NCI-H1092 (cell line): ENCODE results near the gene PKN3.

Experiments used
- DNase-seq: peaks from one replicate; lab custom pipeline; 2025; lab: John Stamatoyannopoulos, UW

Gene PKN3

DNA sequence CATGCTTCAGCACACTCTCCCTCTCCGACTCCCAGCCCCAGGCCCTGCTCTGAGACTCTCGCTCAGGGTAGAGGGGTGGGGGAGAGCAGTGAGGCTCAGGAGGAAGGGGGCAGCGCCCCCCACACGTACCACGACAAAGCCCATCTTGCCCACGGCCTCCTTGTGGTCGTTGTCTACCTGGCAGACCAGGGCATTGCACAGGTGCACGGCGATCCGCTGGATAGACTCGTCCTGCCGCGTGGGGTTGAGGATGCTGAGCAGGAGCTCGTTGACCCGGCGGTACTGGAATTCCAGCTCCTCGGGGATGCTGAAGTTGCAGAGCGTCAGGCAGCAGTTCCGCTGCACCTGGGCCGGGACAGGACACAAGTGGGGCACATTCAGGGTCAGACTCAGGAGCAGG, 40.1 kb downstream of the PKN3 start:
- DNase-seq, result no peak

DNA sequence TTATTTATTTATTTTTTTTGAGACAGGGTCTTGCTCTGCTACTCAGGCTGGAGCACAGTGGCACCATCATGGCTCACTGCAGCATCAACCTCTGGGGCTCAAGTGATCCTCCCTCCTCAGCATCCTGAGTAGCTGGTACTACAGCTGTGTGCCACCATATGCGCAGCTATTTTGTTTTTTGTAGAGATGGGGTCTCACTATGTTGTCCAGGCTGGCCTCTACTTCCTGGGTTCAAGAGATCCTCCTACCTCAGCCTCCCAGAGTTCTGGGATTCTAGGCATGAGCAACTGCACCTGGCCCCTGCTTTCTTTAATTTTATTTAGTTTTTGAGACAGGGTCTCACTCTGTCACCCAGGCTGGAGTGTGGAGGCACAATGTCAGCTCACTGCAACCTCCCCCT, 41.1 kb downstream of the PKN3 start:
- no peak for DNase-seq

DNA sequence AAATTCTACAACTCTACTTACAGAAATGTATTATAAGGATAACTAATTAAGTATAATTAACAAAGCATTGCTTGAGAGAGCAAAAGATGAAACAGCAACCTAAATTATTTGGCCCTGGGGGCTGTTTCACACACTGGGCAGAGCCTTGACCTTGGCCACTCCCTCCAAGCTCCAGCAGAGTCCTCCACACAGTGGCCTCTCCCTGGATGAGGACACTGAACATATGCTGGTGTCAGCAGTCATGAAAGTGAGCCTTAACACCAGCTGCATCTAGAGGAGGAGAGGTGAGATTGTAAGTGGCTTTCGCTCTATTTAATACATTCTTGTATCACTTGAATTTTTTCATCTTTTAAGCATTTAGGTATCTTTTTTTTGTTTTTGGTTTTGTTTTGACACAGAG, 44.9 kb downstream of the PKN3 start:
- no peak for DNase-seq

DNA sequence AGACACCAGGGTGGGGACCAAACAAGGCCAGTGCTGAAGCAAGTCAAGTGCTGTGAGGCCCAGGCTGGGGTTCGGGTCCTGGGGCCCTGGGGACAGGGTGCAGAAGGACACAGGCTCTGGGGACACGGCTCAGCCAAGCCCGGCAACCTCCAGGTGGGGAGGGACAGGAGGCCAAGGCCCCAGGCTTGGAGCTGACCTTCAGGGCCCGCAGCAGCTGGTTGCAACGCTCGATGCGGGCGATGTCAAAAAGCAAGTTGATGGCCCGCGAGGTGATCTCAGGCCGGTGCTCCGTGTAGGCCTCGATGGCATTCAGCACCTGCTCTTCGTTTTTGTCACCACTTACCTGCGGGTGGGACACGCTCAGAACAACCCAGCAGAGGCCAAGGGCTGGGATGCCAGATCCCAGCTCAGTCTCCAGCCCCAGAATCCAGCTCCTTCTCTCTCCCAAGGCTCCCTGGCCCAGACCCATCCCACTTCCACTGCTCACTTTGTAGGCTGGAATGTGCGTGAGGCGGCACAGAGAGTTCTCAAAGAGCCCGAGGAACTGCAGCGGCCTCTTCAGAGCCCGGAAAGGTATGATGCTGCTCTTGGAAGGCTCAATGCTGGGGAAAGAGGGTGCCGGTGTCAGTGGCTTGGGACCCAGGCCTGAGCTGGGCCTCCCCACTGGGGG, 48.8 kb downstream of the PKN3 start:
- no peak for DNase-seq

DNA sequence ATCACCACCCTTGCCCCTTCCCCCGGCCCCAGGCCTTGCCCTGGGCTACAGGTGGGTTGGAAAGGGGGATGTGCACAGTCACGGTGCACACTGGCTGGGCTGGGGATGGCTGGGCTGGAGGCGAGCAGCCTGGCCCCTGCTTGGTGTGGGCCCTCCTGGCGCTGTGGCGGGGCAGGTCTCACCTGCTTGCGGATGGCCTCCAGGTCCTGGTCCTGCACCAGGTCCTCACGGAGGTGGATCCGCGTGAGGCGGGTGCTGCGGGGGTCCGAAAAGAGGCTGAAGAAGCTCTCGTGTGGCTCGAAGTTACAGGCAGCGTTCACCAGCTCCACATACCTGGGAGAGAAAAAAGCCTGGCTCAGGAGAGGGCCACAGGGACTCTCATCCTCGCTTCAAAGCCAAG, 51.3 kb downstream of the PKN3 start:
- no peak for DNase-seq

DNA sequence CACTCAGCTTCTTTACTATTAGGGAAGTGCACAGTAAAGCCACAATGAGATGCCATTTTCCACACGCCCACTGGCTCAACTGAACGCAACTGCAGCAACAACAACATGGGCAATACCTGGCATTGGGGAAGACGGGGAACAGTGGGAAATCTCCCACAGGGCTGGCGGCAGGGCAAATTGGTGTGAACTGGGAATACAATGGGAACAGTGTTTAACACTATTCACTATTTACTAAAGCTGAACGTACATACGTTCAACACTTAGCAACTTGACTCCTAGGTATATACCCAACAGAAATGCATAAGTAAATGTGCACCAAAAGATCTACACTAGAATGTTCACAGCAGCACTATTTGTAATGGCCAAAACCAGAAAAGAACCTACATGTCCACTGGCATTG, 55.3 kb downstream of the PKN3 start:
- no peak for DNase-seq

DNA sequence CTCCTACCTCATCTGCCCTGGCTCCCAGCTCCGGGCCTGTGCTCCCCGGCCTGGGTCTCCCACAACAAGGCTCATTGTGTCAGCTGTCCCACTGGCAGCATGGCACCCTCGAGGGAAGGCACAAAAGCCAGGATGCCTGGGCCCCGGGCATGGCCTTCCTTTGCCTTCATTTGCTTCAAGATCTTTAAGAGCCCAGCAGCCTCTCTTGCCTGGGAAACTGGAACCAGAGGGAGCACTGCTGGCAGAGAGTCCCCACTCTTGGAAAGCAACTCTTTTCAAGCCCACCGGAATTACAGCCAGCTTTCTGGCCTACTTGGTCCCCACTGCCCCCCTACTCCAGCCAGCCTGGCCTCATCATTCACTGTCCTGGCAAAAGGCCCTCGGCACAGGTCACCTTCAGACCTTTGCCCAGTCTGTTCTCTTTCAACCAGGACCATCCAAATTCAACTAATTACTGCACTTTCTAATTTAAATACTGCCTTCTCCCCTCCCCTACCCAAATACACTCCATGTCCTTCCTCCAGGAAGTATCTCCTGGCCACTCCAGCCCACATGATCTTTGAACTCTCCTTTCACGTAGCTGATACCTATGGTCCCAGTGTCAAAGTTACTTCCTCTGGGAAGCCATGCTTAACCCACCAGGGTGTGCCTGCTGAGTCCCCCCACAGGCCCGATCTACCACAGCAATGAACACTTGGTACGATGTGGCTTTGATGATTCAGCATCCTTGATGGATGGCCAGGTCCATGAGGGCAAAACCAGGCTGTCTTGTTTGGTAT, 60.6 kb downstream of the PKN3 start:
- DNase-seq, result no peak

DNA sequence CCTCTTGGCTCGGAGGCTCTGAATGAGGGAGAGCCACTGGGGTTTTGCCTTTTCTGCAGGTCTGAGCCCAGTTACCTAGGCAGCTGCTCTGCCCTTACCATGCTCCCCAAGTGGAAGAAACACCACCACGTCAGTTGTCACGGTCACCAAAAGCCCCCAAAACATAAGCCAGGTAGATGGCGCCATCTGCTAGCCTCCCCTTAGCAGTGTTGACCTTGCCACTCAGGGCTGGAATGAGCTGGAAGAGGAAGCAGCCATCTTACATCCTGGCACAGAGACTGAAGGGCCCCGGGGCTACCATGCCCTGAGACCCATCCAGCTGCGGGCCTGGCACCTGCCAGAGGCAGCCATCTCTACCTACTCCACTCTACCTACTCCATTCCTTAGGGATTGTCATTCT, 62.1 kb downstream of the PKN3 start:
- DNase-seq, result no peak

DNA sequence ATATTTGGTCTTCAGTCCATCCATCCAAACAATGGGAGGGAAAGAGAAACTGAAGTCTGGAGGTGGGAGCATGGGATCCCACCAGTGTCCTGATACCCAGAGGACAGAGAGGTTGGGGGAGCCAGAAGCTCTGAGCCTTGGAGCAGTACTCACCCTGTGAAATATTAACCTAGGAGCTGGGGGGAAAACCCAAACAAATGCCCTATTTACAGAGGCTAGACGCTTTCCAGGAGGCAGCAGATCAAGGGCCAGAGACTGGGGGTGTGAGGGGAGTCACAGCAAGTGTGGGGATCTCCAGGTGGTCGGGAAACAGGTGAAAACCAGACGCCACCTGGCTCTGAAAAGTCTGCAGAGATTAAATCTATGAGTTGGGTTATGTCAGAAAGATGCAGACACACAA, 63.2 kb downstream of the PKN3 start:
- DNase-seq, result no peak

DNA sequence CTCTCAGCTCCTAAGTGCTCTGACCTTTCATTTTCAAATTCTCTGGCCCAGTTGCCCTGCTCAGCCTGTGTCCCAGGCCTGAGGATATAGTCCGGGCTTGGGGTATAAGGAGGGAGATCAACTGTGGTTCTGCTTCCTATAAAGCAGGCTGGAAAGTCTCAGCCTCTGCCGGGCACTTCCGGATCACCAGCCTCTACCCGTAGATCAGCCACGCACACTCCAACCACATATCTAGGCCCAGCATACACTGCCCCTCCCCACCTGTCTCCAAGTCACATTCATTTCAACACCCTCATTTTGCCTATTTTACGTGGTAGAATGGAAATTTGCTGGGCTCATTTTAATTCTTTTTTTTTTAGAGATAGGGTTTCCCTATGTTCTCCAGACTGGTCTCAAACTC, 66.3 kb downstream of the PKN3 start:
- no peak for DNase-seq
